Inflammatory macrophage (primary cell): Measurements from ENCODE around the gene EPHA5.
"Not testable (repeated sequence)": the region's sequence is repeated elsewhere in the genome, so short reads cannot be mapped to it uniquely, and the experiment has no call there.

Experiments used
- DNase-seq, 2 donors: peaks; one replicate each; pipeline ENCODE4 v3.0.0-alpha.2; 2020 to 2022

The EPHA5 gene

GRCh38 chr4:65353098-65353497 lies 317.2 kb downstream of the EPHA5 start:
- no peak for DNase-seq

- DNase-seq: no peak
Observed at GRCh38 chr4:65344278-65344825, 325.9 kb downstream of the EPHA5 start.

GRCh38 chr4:65343342-65343741 lies 326.9 kb downstream of the EPHA5 start:
- DNase-seq: no peak

DNA sequence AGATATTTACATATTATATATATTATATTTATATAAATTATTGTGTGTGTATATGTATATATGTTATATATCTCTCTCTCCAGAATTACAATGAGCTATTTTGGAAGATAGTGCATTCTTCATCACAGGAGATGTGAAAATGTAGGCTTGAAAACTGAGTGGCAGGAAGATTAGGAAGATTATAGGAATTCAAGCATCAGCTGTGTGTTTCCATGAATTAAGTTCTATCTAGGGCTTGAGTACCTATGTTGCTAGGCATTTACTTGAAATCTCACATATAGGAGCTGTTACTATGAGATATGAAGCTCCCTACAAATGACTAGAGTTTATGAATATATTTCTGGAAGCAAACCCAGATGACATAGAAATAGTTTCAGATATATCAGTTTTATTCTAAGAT lies 328.7 kb downstream of the EPHA5 start:
- DNase-seq: no peak

DNA sequence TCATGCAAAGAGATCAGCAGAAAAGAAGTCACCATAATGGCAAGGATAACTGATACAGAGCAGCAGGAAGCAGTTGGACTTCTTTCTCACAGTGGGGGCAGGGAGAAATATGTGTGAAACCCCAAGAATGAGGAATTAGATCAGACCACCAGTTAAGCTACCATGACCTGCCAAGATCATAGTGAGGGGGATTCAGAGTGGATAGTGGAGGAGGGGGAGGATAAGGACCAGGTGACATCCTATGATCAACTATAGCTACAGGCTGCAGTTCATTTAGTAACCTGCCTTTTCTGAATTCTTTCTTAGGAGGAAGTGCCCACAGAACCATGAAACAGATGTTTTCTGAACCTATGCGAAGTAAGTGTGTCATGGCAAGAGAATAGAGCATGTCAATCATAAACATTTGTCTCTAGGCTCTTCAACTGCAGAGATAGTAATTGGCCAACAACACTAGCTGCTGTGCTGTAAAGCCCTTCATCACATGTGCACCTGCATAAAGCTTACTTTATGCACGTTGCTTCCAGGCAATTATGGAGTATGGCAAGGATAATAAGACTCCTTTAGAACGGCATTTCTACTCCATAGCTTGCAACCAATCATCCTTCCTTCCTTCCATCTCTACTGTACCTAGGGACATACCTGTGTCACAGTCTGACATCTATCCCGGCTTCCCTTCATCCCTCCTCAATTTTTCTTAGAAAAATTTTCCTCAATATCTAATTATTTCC lies 329.7 kb downstream of the EPHA5 start:
- no peak for DNase-seq

DNA sequence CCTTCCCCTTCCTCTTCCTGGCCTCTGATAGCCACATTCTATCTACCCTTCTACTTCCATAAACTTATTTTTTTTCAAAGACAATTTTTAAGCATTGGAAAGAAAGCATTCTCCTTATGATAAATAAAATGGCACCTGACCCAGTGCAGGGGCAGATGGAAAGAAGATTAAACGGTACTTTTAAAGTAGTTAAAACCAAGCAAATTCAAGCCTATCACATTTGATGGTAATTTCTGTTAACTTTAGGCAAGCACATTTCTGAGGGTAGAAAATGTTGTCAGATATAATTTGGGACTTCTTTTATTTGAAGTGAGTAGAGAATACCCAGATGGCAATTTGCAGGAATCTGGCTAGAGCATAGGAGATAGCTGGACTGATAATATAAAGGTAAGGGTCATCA lies 332.9 kb downstream of the EPHA5 start:
- no peak for DNase-seq

DNA sequence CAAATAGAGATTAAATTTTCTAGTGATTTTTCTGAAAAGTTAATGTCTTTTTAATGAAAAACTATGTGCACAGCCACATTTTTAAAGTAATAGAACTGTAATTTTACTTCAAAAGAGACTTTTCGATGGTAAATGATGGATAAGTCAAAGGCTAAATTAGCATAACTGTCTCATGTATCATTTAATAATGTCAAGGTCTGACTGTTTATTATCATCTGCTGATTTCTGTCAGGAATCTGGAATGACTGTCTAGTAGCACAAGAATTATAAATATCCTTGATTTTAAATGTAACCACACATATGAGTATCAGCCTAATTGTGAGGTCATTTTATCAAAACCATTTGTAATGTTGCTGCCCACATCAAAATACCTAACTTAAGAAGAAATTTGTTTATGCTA lies 333.8 kb downstream of the EPHA5 start:
- no peak for DNase-seq

GRCh38 chr4:65316534-65316933 lies 353.8 kb downstream of the EPHA5 start:
- no peak for DNase-seq

- no peak for DNase-seq
Observed at GRCh38 chr4:65311120-65311519, 359.2 kb downstream of the EPHA5 start.

DNA sequence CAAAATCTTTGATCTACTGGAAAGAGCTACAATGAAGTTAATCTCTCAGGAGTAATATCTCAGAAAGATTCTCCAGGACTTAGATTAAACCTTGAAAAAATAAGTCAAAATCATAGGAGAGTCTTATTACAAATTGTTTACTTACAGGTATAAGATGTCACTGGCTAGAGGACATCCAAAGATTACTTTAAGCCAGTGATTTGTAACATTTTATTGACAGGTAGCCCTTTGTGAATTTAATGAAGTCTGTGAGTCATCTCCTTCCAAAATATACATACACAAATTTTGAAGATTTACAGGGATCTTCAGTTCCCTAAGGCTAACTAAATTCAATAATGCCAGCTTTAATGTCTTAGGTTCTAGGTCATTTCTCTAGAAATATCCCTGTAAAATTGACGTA lies 359.7 kb downstream of the EPHA5 start:
- no peak for DNase-seq

DNA sequence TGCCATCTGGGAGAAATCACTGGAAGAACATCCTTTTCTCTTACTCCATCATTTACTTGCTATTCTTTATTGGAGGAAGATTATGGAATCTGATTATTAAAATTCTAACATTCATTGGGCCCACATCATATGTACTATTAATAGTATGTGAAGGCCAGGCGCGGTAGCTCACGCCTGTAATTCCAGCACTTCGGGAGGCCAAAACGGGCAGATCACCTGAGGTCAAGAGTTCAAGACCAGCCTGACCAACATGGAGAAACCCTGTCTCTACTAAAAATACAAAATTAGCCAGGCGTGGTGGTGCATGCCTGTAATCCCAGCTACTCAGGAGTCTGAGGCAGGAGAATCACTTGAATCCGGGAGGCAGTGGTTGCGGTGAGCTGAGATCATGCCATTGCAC lies 361.7 kb downstream of the EPHA5 start:
- DNase-seq: not testable (repeated sequence)

- DNase-seq: no peak
Observed at GRCh38 chr4:65302145-65302544, 368.1 kb downstream of the EPHA5 start.

DNA sequence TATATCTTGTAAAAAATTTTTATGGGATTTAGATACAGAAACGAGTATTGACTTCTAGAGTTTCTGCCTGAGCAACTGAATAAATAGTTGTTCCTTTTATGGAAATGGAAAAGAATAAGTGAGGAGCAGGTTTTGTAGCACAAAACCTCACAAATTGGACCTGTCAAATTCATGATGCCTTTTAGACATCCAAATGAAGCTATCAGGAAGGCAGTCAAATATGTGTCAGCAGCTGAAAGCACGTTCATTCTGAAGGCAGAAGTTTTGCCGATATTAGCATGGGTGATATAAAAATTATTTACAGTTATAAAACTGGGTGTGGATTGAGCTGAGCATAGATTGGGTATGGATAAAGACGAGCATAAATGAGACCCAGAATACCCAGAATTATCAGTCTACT lies 374.0 kb downstream of the EPHA5 start:
- no peak for DNase-seq

DNA sequence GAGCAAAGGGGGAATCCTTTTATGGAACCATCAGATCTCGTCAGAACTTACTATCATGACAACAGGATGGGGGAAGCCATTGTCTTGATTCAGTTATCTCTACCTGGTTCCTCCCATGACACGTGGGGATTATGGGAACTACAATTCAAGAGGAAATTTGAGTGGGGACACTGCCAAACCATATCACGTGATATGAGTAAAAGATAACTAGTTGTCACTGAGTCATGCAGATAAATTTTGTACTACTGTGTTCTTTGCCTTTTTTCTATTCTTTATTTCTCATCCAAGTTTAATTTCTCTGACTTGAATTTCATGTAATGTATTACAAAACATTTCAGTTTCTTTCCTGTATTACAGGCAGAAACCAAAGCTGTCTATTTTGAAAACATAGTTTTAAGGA lies 383.2 kb downstream of the EPHA5 start:
- DNase-seq: no peak
